Measurements from ENCODE around the gene EFNA3.

Gene EFNA3

DNA sequence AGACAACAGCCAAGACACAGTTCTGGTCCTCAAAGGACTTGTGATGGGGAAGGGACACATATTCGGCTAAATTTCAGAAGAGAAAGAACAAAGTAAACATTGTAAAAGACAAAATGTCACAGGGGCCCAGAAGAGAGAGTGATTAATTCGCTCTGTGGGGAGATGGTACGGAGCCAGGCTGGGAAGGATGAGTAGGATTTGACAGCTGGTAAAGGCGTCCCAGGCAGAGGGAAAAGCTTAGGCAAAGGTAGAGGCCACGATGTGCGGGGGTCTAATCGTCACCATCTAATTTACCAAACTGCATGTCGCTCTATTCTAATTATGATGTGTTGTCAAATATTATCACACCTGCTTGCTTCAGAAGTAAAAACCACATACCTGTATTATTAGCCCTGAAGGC, 31.7 kb downstream of the EFNA3 start:
- TF ChIP-seq, protein P1, sequence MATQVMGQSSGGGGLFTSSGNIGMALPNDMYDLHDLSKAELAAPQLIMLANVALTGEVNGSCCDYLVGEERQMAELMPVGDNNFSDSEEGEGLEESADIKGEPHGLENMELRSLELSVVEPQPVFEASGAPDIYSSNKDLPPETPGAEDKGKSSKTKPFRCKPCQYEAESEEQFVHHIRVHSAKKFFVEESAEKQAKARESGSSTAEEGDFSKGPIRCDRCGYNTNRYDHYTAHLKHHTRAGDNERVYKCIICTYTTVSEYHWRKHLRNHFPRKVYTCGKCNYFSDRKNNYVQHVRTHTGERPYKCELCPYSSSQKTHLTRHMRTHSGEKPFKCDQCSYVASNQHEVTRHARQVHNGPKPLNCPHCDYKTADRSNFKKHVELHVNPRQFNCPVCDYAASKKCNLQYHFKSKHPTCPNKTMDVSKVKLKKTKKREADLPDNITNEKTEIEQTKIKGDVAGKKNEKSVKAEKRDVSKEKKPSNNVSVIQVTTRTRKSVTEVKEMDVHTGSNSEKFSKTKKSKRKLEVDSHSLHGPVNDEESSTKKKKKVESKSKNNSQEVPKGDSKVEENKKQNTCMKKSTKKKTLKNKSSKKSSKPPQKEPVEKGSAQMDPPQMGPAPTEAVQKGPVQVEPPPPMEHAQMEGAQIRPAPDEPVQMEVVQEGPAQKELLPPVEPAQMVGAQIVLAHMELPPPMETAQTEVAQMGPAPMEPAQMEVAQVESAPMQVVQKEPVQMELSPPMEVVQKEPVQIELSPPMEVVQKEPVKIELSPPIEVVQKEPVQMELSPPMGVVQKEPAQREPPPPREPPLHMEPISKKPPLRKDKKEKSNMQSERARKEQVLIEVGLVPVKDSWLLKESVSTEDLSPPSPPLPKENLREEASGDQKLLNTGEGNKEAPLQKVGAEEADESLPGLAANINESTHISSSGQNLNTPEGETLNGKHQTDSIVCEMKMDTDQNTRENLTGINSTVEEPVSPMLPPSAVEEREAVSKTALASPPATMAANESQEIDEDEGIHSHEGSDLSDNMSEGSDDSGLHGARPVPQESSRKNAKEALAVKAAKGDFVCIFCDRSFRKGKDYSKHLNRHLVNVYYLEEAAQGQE (IDR thresholded peaks at IDR 0.05; ENCODE audit: insufficient read depth in 1 of 2, low read depth in 2 of 2, low read length in 2 of 2), result no peak
- TF ChIP-seq POLR2AphosphoS5 (IDR thresholded peaks at IDR 0.05; ENCODE audit: low read depth, low read length) (no peak), SIN3A (IDR thresholded peaks at IDR 0.05; ENCODE audit: borderline replicate concordance, insufficient read depth, low read length) (no peak), TAF1 (IDR thresholded peaks at IDR 0.05; ENCODE audit: borderline replicate concordance, insufficient read depth, low read length) (no peak), FOXP2 (optimal IDR thresholded peaks at IDR 0.05; ENCODE audit: borderline replicate concordance, extremely low read depth, extremely low read length, insufficient read depth) (no peak)

DNA sequence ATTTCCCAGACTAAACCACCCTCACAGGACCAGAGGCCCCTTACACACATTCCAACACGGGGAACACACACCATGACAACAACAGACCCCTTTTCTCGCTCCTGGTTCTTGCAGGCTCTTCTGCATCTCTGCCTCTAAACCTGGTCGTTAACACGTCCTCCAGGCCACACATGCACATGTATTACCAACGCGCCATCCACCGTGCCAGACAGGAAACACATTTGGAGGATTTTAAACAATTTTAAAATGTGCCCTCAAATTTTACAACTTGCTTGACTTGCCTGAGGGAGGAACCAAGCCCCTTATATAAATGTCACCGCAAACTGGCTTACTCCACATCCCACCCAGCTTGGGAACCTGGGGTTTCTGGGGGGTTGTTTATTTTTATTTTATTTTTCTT, 32.2 kb downstream of the EFNA3 start:
- TF ChIP-seq, protein P1 (IDR thresholded peaks at IDR 0.05; ENCODE audit: insufficient read depth in 1 of 2, low read depth in 2 of 2, low read length in 2 of 2), result no peak
- TF ChIP-seq POLR2AphosphoS5 (IDR thresholded peaks at IDR 0.05; ENCODE audit: low read depth, low read length), result no peak
- TF ChIP-seq TAF1 (IDR thresholded peaks at IDR 0.05; ENCODE audit: borderline replicate concordance, insufficient read depth, low read length), result no peak

DNA sequence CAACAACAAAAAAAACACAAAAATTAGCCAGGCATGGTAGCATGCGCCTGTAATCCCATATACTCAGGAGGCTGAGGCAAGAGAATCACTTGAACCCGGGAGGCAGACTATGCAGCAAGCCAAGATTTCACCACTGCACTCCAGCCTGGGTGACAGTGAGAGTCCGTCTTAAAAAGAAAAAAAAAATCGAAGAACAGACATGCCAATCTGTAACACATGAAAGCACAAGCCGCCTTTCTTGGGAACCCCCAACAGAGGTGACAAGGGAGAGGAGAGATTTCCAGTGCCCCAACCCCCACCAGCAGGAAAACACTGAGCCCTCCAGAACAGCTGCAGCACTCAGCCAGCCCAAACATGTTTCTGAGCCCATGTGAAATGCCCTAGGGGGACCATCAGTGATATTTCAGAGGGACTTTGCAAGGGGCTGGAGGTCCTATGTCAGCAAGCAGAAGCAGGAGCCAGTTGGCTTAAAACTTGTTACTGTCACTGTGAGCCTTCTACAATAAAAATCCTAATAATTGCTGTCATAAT, 34.9 kb downstream of the EFNA3 start:
- TF ChIP-seq TAF1 (IDR thresholded peaks at IDR 0.05; ENCODE audit: borderline replicate concordance, insufficient read depth, low read length), result no peak
- TF ChIP-seq, protein P1 (IDR thresholded peaks at IDR 0.05; ENCODE audit: insufficient read depth in 1 of 2, low read depth in 2 of 2, low read length in 2 of 2), result no peak

DNA sequence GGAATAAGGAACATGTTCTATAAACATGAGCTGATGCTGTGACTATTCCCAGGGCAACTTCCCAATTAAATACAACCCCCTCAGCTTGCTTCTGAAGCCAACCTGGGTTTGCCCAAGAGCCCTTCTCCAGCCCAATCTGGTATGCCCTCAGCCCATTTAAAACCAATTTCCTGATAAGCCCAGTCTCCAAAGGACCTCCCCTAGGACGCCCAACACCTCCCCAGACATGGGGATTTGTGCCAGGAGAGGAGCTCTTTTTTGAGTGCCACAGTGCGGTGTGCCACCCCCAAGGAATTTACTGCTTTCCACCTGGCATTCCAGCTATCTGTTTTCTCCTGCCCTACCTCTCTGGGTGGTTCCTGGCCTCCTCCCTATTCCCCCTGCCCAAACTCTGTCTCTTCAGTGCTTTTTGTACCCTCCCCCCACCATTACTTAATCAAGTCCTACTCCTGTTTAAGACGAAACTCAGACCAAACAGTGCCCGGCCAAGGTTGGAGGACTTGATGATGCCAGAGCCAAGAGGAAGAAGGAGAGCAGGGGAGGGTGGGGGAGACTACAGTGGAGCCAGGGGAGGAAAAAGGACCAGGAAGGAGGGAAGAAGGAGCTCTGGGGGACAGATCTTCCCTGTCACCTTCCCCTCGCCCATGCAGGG, 37.6 kb downstream of the EFNA3 start:
- TF ChIP-seq FOXP2 (optimal IDR thresholded peaks at IDR 0.05; ENCODE audit: borderline replicate concordance, extremely low read depth, extremely low read length, insufficient read depth), result no peak
- TF ChIP-seq, protein P1 (IDR thresholded peaks at IDR 0.05; ENCODE audit: insufficient read depth in 1 of 2, low read depth in 2 of 2, low read length in 2 of 2), result no peak
- TF ChIP-seq POLR2AphosphoS5 (IDR thresholded peaks at IDR 0.05; ENCODE audit: low read depth, low read length), result no peak
- no peak for TF ChIP-seq SIN3A (IDR thresholded peaks at IDR 0.05; ENCODE audit: borderline replicate concordance, insufficient read depth, low read length)
- TF ChIP-seq TAF1 (IDR thresholded peaks at IDR 0.05; ENCODE audit: borderline replicate concordance, insufficient read depth, low read length), result no peak

DNA sequence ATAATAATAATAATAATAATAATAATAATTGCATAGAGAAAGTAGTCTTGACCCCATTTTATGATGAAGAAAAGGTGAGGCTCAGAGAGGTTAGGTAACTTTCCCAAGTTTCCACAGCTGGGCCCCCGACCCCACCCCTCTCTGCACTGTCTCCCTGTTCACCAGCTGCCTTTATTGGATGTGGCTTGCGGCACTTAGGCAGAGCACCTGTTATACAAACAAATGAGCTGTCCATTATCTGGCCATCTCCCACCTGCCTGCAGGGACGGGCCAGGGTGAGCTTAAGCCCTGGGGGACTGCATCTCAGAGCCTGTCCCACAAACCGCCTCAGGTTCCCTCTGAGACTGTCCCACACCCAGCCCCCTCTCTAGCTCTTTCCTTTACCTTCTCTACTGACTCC, 39.0 kb downstream of the EFNA3 start:
- TF ChIP-seq POLR2AphosphoS5 (IDR thresholded peaks at IDR 0.05; ENCODE audit: low read depth, low read length) (no peak), TAF1 (IDR thresholded peaks at IDR 0.05; ENCODE audit: borderline replicate concordance, insufficient read depth, low read length) (no peak), FOXP2 (optimal IDR thresholded peaks at IDR 0.05; ENCODE audit: borderline replicate concordance, extremely low read depth, extremely low read length, insufficient read depth) (no peak), SIN3A (IDR thresholded peaks at IDR 0.05; ENCODE audit: borderline replicate concordance, insufficient read depth, low read length) (no peak)
- TF ChIP-seq, protein P1 (IDR thresholded peaks at IDR 0.05; ENCODE audit: insufficient read depth in 1 of 2, low read depth in 2 of 2, low read length in 2 of 2), result no peak

All from PFSK-1 (cell line).